ENCODE data around the gene KIF21A. TPM values are rescaled to one million over a fixed set of nuclear protein-coding genes. Genes with fewer than 3 reads are reported as not detected.

KIF21A gene
- total RNA-seq, 1 donor from 2014 or later, result 3.9 TPM

DNA sequence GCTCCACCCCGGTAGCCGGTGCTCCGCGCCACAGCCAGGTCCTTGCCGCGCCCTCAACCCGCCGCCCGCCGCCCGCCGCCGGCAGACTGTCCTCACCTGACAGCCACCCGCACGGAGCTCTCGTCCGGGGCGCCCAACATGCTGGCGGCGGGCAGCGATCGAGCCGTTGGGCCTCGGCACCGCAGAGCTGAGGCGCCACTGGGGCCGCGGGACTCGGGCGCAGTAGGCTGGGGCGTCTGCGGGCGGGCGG lies 164 bp downstream of the KIF21A start:
- Mint-ChIP-seq H3K9me3 (ENCODE audit: unreplicated experiment) (no peaks in the 10 kb centered on the region), H3K4me1 (ENCODE audit: unreplicated experiment) (peaks cover 13% of the 10 kb centered on the region), H3K36me3 (ENCODE audit: unreplicated experiment) (no peaks in the 10 kb centered on the region), H3K27ac (ENCODE audit: unreplicated experiment) (no peak overlapping the region), H3K27me3 (ENCODE audit: unreplicated experiment) (peaks cover 20% of the 10 kb centered on the region), H3K4me3 (ENCODE audit: unreplicated experiment) (peak overlapping the region; percentile 86)
- TF ChIP-seq, protein P1, sequence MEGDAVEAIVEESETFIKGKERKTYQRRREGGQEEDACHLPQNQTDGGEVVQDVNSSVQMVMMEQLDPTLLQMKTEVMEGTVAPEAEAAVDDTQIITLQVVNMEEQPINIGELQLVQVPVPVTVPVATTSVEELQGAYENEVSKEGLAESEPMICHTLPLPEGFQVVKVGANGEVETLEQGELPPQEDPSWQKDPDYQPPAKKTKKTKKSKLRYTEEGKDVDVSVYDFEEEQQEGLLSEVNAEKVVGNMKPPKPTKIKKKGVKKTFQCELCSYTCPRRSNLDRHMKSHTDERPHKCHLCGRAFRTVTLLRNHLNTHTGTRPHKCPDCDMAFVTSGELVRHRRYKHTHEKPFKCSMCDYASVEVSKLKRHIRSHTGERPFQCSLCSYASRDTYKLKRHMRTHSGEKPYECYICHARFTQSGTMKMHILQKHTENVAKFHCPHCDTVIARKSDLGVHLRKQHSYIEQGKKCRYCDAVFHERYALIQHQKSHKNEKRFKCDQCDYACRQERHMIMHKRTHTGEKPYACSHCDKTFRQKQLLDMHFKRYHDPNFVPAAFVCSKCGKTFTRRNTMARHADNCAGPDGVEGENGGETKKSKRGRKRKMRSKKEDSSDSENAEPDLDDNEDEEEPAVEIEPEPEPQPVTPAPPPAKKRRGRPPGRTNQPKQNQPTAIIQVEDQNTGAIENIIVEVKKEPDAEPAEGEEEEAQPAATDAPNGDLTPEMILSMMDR (IDR thresholded peaks at IDR 0.05), result no peak
- DNase-seq (ENCODE audit: extremely low spot score, unreplicated experiment), result no peak

DNA sequence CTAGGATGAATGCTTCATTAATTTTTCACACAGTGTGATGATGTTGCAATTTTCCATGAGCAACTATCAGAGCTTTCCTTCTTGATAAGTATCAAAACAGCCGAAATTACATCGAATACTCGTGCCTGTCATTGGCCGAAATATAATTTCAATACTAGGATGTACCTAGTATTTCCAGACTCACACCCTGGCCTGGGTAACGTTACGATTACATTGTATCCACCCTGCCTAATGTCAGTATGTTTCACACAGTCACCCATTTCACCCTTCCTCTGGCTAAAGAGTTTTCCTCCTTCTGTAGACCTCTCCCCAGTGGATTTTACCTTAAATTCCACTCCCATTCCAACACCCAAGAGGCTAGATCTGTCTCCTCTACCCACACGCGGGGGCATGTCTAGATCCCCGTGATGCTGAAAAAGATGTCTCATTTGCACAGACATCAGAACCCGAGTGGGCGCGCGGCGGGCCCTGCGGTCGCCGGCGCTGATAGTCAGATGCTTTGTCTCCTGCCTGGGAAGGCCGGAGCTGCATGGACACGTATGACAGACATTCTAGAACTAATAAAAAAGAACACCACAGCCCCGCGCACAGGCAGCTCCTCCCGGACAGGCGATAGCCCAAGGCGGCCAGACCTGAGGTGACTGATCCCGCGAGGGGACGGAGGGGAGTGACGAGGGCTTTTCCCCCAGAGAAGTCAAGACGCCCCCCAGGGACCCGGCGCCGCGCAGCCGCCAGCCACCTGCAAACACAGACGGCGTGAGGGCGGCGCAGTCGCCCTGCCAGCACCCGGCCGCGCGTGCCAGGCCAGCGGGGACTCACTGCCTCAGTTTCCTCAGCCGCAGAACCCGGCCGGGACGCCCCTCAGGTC lies 723 bp downstream of the KIF21A start:
- no peak for DNase-seq (ENCODE audit: extremely low spot score, unreplicated experiment)
- Mint-ChIP-seq H3K4me3 (ENCODE audit: unreplicated experiment) (peak overlapping the region; percentile 86), H3K4me1 (ENCODE audit: unreplicated experiment) (peaks cover 13% of the 10 kb centered on the region), H3K27me3 (ENCODE audit: unreplicated experiment) (peaks cover 15% of the 10 kb centered on the region), H3K27ac (ENCODE audit: unreplicated experiment) (peak overlapping the region; percentile 73), H3K36me3 (ENCODE audit: unreplicated experiment) (no peaks in the 10 kb centered on the region), H3K9me3 (ENCODE audit: unreplicated experiment) (no peaks in the 10 kb centered on the region)
- TF ChIP-seq, protein P1 (IDR thresholded peaks at IDR 0.05), result no peak

DNA sequence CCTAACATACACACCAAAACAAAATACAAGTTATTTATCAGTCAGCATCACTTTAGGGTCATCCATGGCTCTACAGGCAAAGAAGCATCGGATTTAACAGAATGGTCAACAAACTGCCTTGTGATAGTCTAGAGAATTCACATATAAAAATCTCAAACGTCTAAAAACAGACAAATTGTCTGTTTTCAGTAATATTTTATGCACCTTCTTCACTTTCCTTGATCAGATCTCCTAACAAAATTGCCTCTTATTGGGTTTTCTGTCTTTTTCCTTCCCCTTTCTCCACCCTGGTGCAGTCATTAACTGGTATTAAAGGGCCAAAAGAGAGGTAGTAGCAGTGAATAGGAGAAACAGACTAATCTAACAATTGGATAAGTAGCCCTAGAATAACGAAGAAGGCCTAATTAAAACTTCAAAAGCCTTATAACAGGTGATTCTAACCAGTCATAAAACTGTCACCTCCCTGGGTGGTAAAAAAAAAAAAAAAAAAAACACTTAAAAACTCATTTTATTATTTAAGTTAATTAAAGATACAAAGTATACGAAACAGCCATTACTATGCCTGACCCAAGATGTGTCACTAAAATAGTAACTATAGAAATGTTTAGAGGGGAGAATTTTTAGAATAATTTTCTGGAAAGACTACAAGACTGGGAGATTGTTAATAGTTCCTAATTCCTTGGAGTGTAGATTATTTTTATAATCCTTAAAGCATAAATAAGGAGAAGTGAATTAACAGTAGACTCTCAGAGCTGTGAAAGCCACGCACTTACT lies 1.5 kb downstream of the KIF21A start:
- Mint-ChIP-seq H3K4me3 (ENCODE audit: unreplicated experiment) (no peak overlapping the region), H3K27ac (ENCODE audit: unreplicated experiment) (no peak overlapping the region), H3K4me1 (ENCODE audit: unreplicated experiment) (peaks cover 13% of the 10 kb centered on the region), H3K36me3 (ENCODE audit: unreplicated experiment) (no peaks in the 10 kb centered on the region), H3K9me3 (ENCODE audit: unreplicated experiment) (no peaks in the 10 kb centered on the region), H3K27me3 (ENCODE audit: unreplicated experiment) (peaks cover 8% of the 10 kb centered on the region)
- TF ChIP-seq, protein P1 (IDR thresholded peaks at IDR 0.05), result no peak
- no peak for DNase-seq (ENCODE audit: extremely low spot score, unreplicated experiment)

DNA sequence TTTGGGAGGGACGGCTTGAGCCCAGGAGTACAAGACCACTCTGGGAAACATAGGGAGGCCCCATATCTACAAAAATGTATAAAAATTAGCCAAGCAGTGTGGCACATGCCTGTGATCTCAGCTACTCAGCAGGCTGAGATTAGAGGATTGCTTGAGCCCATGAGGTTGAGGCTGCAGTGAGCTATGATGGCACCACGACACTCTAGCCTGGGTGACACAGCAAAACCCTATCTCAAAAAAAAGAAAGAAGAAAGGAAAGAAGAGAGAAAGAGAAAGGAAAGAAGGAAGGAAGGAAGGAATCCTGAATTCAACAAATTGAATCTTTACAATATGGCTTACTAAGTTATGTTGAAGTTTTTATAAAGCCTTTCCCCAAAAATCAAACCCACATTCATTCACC lies 2.1 kb downstream of the KIF21A start:
- DNase-seq (ENCODE audit: extremely low spot score, unreplicated experiment), result no peak
- Mint-ChIP-seq H3K27me3 (ENCODE audit: unreplicated experiment) (peaks cover 5% of the 10 kb centered on the region), H3K27ac (ENCODE audit: unreplicated experiment) (no peak overlapping the region), H3K4me1 (ENCODE audit: unreplicated experiment) (peaks cover 13% of the 10 kb centered on the region), H3K4me3 (ENCODE audit: unreplicated experiment) (no peak overlapping the region), H3K36me3 (ENCODE audit: unreplicated experiment) (no peaks in the 10 kb centered on the region), H3K9me3 (ENCODE audit: unreplicated experiment) (no peaks in the 10 kb centered on the region)
- TF ChIP-seq, protein P1 (IDR thresholded peaks at IDR 0.05), result no peak

DNA sequence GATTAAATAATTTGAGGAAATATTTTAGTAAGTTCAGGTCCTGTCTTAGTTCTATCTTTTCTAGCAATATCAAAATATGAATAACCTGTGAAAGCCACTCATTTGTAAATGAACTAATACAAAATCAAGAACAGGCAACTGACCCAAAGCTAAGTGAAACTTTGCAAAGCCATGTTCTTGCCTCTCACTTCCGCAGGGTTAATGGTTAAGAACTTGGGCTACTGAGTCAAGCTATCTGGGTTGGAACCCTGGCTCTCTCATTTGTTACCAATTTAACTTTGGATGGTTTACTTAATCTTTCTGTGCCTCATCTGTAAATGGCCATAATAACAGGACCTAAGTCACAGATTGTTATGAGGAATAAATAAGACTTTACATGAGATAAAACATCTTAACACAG lies 2.8 kb downstream of the KIF21A start:
- Mint-ChIP-seq H3K4me3 (ENCODE audit: unreplicated experiment) (no peak overlapping the region), H3K4me1 (ENCODE audit: unreplicated experiment) (peaks cover 13% of the 10 kb centered on the region), H3K36me3 (ENCODE audit: unreplicated experiment) (no peaks in the 10 kb centered on the region), H3K9me3 (ENCODE audit: unreplicated experiment) (no peaks in the 10 kb centered on the region), H3K27me3 (ENCODE audit: unreplicated experiment) (peaks cover 5% of the 10 kb centered on the region), H3K27ac (ENCODE audit: unreplicated experiment) (no peak overlapping the region)
- TF ChIP-seq, protein P1 (IDR thresholded peaks at IDR 0.05), result no peak
- no peak for DNase-seq (ENCODE audit: extremely low spot score, unreplicated experiment)
